Stimulated activated CD8-positive, alpha-beta memory T cell treated with anti-CD3 and anti-CD28 coated beads, Interleukin-12 subunit alpha, Interleukin-12 subunit beta, amount 100 ng/mL, for 24 hours (primary cell): Measurements from ENCODE around the gene CNR2.
"Not testable (repeated sequence)": the region's sequence is repeated elsewhere in the genome, so short reads cannot be mapped to it uniquely, and the experiment has no call there.

ENCODE experiments used
- DNase-seq: peaks from one replicate; pipeline ENCODE4 v3.0.0-alpha.2; 2020; ENCODE audit errors: extremely low read depth

The CNR2 gene

GRCh38 chr1:23916209-23917131 lies 3.3 kb upstream of the CNR2 start:
- no peak for DNase-seq

DNA sequence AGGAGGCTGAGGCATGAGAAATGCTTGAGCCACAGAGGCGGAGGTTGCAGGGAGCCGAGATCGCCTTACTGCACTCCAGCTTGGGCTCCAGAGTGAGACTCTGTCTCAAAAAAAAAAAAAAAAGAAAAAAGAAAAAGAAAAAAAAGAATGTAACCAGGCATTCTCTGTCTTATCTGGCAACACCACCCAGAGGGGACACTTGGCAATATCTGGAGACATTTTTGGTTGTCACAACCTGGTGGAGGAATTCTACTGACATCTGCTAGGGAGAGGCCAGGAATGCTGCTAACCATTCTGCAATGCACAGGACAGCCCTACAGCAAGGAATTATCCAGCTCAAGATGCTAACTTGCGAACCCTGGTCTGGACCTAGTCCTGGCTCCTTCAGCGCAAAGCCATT lies 2.3 kb upstream of the CNR2 start:
- DNase-seq: no peak

DNA sequence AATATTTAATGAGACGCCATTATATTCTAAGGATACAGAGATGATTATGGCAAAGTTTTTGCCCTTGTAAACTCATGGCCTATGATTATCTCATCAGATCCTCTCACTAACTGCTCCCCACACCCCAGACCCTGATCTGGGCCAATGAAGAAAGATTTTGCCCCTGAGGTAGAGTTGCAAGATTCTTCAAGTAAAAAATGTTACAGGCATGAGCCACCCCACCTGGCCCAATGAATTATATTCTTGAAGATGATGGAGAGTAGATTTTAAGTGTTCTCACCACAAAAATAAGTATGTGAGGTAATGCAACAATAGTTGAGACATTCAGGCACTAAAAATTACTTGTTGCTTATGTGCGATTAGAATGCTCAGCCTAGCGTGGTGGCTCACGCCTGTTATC lies 1.8 kb upstream of the CNR2 start:
- no peak for DNase-seq

DNA sequence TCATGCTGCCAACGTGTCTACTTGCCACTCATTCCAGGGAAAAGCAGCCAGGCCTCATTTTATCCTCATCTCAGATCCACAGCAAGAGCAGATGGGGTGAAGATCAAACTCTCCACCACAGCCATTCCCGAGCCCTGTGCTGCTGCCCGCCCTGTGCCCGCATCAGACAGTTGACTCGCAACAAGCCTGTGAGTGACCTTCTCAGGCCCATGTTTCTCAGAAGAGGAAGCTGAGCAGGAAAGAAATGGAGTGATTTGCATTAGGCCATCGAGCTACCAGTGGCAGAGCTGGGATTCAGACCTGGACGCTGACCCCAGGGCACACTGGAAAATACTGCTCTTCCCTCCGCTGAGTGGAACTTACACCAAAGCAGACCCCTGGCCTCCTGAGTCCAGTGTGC lies 1.2 kb downstream of the CNR2 start:
- DNase-seq: no peak

- DNase-seq: no peak
These were observed 2.5 kb downstream of the CNR2 start for GRCh38 chr1:23910553-23911246.

DNA sequence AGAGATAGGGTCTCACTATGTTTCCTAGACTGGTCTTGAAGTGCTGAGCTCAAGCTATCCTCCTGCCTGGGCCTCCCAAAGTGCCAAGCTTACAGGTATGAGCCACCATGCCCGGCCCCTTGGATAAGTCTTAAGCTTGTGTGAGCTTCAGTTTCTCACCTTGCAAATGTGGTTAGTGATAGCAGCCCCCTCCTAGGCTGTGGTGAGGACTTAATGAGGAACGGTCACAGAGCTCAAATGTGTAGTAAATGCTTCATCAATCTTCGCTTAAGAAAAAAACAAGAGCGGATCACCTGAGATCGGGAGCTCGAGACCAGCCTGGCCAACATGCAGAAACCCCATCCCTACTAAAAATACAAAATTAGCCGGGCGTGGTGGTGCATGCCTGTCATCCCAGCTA lies 3.0 kb downstream of the CNR2 start:
- DNase-seq: no peak

DNA sequence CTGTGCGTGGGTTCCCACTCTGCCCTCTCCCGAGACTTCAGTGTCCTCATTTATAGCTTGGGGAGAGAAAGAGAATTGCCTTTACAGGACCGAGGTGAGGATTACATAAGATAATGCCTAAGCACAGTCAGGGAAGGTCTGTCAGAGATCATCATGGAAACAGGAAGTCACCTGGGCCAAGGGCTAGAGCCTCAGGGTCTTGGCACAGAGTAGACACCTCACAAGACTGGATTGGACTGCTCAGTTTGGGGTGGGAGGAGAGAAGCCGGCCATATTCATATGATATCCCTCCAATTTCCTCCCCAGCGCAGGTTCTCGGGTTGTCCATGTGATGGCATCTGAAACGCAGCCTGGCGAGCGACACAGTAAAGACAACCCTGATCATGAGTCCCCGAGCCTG lies 3.8 kb downstream of the CNR2 start:
- no peak for DNase-seq

DNA sequence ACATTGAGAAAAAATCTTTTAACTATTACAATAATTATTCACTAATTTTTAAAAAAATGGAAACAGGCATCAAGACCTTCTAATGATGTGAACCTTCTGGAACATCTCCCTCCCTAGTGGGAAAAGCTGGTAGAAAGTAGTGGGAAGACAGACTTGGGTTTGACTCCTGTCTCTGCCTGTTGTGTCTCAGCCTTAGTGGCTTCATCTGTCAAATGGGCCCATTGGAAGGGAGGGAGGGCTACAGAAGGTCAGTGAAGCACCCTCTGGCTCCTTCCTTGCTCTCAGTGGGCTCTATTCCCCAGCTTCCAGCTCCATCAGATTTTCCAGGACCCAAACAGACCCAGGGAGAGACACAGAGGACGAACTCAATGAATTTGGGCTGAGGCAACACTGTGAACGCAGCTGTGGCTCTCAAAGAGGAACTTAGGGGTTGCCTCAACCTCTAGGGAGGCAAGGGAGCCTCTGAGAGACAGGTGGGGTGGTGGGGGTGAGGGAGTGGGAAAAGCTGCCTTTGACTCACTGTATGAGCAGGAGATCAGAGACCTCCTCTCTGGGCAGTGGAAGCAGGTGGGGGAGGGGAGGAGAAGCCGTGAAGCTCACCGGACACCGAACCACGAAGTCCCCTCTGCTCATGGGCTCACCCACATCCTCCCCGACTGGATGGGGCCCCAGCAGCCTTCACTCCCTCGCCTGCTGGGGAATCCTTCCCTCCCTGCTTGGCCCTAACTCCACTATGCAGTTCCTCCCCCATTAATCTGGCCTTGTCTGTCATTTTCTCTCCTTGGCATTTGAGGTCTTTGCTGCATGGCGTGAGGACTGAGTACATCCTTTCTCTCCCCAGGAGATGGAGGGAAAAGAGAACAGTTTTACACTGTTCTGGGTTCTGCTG lies 4.5 kb downstream of the CNR2 start:
- DNase-seq: no peak

- DNase-seq: no peak
These were observed 6.4 kb downstream of the CNR2 start for GRCh38 chr1:23906731-23907130.

GRCh38 chr1:23905461-23906025 lies 7.6 kb downstream of the CNR2 start:
- DNase-seq: no peak

GRCh38 chr1:23904748-23905357 lies 8.3 kb downstream of the CNR2 start:
- no peak for DNase-seq

- no peak for DNase-seq
These were observed 9.4 kb downstream of the CNR2 start for GRCh38 chr1:23903754-23904153.

DNA sequence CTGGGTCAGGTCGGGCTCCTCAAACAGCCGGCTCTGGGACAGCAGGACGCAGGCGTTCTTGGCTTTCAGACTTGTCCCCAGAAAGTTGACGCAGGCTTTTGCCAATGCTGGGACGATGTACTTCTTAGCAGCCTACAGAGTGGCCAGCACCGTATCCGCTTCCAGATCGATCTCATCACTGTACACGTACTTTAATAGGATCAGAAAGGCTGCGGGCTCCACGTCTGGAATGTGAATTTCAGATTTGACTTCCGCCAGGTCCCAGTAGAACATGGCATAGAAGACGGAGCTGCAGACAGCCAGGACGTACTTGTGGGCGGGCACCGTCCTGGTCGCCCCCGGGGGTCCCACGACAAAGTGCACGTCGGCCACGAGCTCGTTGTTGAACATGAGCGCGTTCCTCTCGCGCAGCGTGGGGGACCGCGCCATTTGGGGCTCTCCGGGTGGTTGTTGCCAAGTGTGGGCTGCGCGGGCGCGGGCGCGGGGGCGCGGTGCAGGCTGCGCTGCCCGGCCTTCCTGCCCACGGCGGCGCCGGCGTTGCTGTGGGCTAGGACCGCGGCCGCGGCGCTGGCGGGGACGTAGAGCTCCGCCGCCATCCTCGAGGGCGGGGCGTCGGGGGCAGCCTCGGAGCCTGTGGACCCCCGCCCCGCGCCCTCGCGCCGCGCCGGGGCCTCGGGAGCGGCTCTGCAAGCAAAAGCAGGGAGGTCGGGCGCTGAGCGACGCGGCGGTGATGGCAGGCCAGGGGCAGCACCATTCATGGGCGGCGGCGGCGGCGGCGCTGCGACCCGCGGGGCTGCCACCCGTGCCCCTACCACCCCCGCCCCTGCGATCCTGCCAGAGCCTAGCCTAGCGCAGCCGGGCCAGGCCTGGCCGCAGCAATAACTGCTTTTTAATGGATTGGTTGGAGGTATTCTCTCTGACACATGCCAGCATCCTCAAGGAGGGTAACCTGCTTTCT lies 10.6 kb downstream of the CNR2 start:
- DNase-seq: no peak

DNA sequence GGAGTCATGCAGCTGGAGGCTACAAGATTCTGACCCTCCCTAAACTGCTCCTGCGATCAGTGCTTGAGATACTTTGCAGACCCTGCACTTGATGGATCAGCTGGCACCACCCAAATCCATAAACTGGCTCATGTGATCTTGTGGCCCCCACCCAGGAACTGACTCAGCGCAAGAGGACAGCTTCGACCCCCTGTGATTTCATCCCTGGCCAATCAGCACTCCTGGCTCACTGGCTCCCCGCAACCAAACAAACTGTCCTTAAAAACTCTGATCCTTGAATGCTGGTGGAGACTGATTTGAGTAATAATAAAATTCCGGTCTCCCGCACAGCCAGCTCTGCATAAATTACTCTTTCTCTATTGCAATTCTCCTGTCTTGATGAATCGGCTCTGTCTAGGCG lies 13.1 kb downstream of the CNR2 start:
- not testable (repeated sequence) for DNase-seq

DNA sequence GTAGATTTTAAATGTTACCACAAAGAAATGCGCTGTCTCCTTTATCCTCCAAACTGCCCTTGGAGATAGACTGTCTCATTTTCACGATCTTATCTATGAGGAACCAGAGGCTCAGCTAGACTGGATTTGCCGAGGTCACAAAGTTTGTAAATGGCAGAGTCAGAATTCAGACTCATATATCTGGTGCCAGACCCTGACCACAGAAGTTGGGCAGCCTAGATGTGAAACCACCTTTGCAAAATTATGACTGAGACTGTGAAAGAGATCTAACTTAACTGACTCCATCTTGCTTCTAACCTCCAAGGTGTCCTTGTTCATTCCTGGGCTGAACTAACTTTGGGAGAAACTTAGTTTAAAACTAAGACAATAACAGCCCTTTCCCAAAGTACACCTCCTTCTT lies 14.1 kb downstream of the CNR2 start:
- DNase-seq: no peak

GRCh38 chr1:23897083-23897482 lies 16.1 kb downstream of the CNR2 start:
- DNase-seq: no peak

- no peak for DNase-seq
These were observed 16.7 kb downstream of the CNR2 start for GRCh38 chr1:23896491-23896890.

DNA sequence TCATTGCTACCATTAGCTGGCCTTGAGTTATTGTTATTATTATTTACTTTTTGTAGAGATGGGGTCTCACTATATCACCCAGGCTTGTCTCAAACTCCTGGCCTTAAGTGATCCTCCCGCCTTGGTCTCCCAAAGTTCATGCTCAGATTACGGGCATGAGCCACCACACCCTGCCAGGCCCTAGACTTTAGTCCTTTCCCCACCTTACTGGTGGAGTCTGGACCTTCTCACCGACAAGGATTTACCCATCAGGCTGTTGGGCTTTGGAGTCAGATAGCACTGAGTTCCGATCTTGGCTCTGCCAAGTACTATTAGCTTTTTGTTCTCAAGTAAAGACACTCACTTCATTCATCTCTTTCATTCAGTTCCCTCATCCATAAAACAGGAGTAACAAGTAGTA lies 17.2 kb downstream of the CNR2 start:
- DNase-seq: no peak

DNA sequence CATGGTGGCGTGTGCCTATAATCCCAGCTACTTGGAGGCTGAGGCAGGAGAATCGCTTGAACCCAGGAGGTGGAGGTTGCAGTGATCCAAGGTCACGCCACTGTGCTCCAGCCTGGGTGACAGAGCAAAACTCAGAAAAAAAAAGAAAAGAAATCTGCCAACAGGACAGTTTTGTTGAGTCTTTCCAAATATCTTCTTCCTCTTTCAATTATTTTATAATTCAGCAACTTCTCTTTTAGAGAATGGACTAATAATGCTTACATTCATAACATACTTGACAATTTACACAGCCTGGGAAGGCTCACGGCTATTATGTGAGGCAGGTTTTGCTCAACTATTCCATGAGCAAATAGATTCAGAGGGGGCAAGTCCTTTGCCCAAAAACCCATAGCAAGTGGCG lies 18.1 kb downstream of the CNR2 start:
- no peak for DNase-seq

DNA sequence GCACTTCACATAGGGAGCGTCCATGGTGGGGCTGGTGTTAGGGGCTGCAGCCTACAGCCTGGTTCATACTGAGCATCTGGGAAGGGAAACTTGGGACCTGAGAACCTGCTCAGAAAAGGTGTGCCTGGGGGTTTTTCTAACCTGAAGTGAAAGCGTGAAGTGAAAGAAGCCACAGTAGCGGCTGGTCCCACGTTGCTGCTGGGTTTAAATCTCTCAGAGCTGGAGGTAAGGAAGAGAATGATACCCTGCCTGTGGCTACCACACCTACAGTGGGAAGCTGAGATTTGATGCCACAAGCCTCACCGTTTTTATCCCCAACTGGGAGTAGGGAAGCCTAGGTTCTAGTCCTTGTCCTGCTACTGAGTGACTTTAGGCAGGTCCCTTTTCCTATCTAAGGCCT lies 24.1 kb downstream of the CNR2 start:
- DNase-seq: no peak
